Coronary artery (tissue), 2 donors: Measurements from ENCODE around the gene RALGAPA1.

Experiments
- DNase-seq: peaks from one replicate; pipeline ENCODE4 v3.0.0-alpha.2; 2017; ENCODE audit warnings: low spot score
- H3K27ac ChIP-seq, 2 donors: fragments of 200-600 bp; sonication (generic); one replicate each; pipeline ENCODE4 v1.5.1; 2016 to 2019
- H3K4me3 ChIP-seq: fragments of 200-600 bp; sonication (generic); 2 replicates; pipeline ENCODE4 v1.5.1; 2016; ENCODE audit warnings: mild to moderate bottlenecking, moderate library complexity
- TF ChIP-seq, protein P1 (sequence below): fragments of 200-600 bp; sonication (generic); IDR thresholded peaks from one replicate; pipeline ENCODE4 v1.5.1; 2019; ENCODE audit warnings: antibody characterized with exemption

The RALGAPA1 gene

GRCh38 chr14:35553808-35554207 lies 255.3 kb downstream of the RALGAPA1 start:
- TF ChIP-seq, protein P1, sequence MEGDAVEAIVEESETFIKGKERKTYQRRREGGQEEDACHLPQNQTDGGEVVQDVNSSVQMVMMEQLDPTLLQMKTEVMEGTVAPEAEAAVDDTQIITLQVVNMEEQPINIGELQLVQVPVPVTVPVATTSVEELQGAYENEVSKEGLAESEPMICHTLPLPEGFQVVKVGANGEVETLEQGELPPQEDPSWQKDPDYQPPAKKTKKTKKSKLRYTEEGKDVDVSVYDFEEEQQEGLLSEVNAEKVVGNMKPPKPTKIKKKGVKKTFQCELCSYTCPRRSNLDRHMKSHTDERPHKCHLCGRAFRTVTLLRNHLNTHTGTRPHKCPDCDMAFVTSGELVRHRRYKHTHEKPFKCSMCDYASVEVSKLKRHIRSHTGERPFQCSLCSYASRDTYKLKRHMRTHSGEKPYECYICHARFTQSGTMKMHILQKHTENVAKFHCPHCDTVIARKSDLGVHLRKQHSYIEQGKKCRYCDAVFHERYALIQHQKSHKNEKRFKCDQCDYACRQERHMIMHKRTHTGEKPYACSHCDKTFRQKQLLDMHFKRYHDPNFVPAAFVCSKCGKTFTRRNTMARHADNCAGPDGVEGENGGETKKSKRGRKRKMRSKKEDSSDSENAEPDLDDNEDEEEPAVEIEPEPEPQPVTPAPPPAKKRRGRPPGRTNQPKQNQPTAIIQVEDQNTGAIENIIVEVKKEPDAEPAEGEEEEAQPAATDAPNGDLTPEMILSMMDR = no peak
- H3K27ac ChIP-seq = no peak overlapping the region
- DNase-seq = no peak

DNA sequence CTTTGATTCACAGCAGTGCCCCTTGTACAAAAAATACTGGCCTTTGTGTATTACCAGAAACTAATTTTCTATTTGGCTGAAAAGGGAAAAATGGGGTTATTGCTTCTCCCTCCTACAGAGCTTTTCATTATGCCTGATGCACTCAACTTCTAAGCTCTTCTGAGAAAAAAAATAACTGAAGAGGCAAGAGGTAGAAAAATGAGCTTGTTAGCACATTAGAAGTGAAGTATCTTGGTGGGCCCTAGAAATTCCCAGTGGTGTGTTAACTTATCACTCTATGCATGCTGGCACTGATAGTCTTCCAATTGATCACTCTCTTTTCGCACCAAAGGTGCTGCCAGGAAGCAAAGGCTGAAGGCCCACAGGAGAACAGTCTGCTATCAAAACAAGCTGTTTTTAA lies 258.0 kb downstream of the RALGAPA1 start:
- H3K4me3 ChIP-seq = no peak overlapping the region
- TF ChIP-seq, protein P1 = no peak

More at GRCh38 chr14:35553808-35554207, 255.3 kb downstream of the RALGAPA1 start:
- no peak overlapping the region for H3K4me3 ChIP-seq

GRCh38 chr14:35549551-35549950 lies 259.5 kb downstream of the RALGAPA1 start:
- H3K27ac ChIP-seq = no peak overlapping the region
- no peak overlapping the region for H3K4me3 ChIP-seq
- no peak for DNase-seq
- TF ChIP-seq, protein P1 = no peak

More for the DNA sequence above, 258.0 kb downstream of the RALGAPA1 start:
- no peak overlapping the region for H3K27ac ChIP-seq
- no peak for DNase-seq

- no peak overlapping the region for H3K27ac ChIP-seq
- no peak overlapping the region for H3K4me3 ChIP-seq
- TF ChIP-seq, protein P1 = no peak
- no peak for DNase-seq
These were observed 266.1 kb downstream of the RALGAPA1 start for GRCh38 chr14:35543006-35543405.

DNA sequence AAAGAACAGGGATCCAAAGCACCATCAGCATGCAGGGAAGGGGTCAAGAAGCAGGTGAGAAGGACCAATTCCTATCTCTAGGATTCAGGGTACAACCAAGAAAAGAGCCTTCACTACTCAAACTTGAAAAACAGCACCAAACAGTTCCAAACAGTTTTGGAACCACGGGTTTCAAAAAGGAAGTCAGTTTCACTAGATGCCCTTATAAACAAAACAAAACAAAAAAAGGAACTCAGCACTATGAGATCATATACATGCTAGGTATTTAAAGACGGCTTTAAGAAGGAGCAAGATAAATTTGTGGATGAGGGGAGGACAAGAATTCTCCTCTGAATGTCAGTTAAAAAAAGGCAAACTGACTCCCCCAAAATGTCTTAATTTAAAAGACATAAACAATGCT lies 269.1 kb downstream of the RALGAPA1 start:
- DNase-seq = no peak
- TF ChIP-seq, protein P1 = no peak
- Histone ChIP-seq H3K27ac (no peak overlapping the region), H3K4me3 (no peak overlapping the region)

GRCh38 chr14:35535483-35536112 lies 273.5 kb downstream of the RALGAPA1 start:
- H3K27ac ChIP-seq = no peak overlapping the region
- TF ChIP-seq, protein P1 = no peak
- no peak for DNase-seq
- peak overlapping the region; percentile 73 for H3K4me3 ChIP-seq

DNA sequence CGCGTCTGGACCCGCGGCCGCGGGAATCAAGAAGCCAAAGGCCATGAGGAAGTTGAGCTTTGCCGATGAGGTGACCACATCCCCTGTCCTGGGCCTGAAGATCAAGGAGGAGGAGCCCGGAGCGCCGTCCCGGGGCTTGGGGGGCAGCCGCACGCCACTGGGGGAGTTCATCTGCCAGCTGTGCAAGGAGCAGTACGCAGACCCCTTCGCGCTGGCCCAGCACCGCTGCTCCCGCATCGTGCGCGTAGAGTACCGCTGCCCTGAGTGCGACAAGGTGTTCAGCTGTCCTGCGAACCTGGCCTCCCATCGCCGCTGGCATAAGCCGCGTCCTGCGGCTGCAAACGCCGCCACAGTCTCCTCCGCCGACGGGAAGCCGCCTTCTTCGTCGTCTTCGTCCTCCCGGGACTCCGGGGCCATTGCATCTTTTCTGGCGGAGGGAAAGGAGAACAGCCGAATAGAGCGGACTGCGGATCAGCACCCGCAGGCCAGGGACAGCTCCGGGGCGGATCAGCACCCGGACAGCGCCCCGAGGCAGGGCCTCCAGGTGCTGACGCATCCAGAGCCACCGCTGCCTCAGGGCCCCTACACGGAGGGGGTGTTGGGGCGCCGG lies 274.1 kb downstream of the RALGAPA1 start:
- no peak for DNase-seq
- Histone ChIP-seq H3K27ac (no peak overlapping the region), H3K4me3 (peak overlapping the region; percentile 73)
- TF ChIP-seq, protein P1 = no peak
